MM.1S (cell line): ENCODE data around the gene LCN10.
"Not testable (repeated sequence)": the region's sequence is repeated elsewhere in the genome, so short reads cannot be mapped to it uniquely, and the experiment has no call there.

Source experiments
- DNase-seq: peaks from one replicate; pipeline ENCODE4 v3.0.0-alpha.2; 2015
- H2AFZ ChIP-seq: fragments of 300-600 bp; sonication (generic); 2 replicates; pipeline ENCODE4 v1.6.0; 2016; ENCODE audit warnings: antibody characterized with exemption, low read length
- H3F3A ChIP-seq: fragments of 300-600 bp; sonication (generic); 2 replicates; pipeline ENCODE4 v1.6.1; 2016; ENCODE audit warnings: mild to moderate bottlenecking, antibody characterized with exemption, low read length, moderate library complexity, mixed read lengths; ENCODE audit not compliant: insufficient read depth
- H3K27ac ChIP-seq: fragments of 300-600 bp; sonication (generic); 2 replicates; pipeline ENCODE4 v1.5.1; 2016; ENCODE audit warnings: mild to moderate bottlenecking, low read length
- H3K27me3 ChIP-seq: fragments of 300-600 bp; sonication (generic); replicated peaks from 2 replicates; pipeline ENCODE4 v1.6.0; 2016; ENCODE audit warnings: low read length; ENCODE audit not compliant: insufficient read depth
- H3K36me3 ChIP-seq: fragments of 300-600 bp; sonication (generic); replicated peaks from 2 replicates; pipeline ENCODE4 v1.6.1; 2016; ENCODE audit warnings: mild to moderate bottlenecking, low read length, mixed read lengths; ENCODE audit not compliant: insufficient read depth
- H3K4me1 ChIP-seq: fragments of 300-600 bp; sonication (generic); 2 replicates; pipeline ENCODE4 v1.6.1; 2016; ENCODE audit warnings: low read length, mixed read lengths
- H3K4me2 ChIP-seq: fragments of 300-600 bp; sonication (generic); 2 replicates; pipeline ENCODE4 v1.6.0; 2016; ENCODE audit warnings: low read depth, low read length
- H3K4me3 ChIP-seq: fragments of 300-600 bp; sonication (generic); 2 replicates; pipeline ENCODE4 v1.5.1; 2016; ENCODE audit warnings: low read length, mixed read lengths
- H3K79me2 ChIP-seq: fragments of 300-600 bp; sonication (generic); 2 replicates; pipeline ENCODE4 v1.6.1; 2016; ENCODE audit warnings: mixed run types, low read length, mixed read lengths
- H3K9ac ChIP-seq: fragments of 300-600 bp; sonication (generic); 2 replicates; pipeline ENCODE4 v1.6.1; 2016; ENCODE audit warnings: low read length, mixed read lengths
- H3K9me2 ChIP-seq: fragments of 300-600 bp; sonication (generic); replicated peaks from 2 replicates; pipeline ENCODE4 v1.6.1; 2016; ENCODE audit warnings: mild to moderate bottlenecking, low read length, mixed read lengths; ENCODE audit not compliant: insufficient read depth
- H3K9me3 ChIP-seq: fragments of 300-600 bp; sonication (generic); replicated peaks from 2 replicates; pipeline ENCODE4 v1.6.1; 2016; ENCODE audit warnings: mild to moderate bottlenecking, low read length, mixed read lengths; ENCODE audit not compliant: insufficient read depth
- H4K20me1 ChIP-seq: fragments of 300-600 bp; sonication (generic); 2 replicates; pipeline ENCODE4 v1.6.1; 2016; ENCODE audit warnings: mild to moderate bottlenecking, low read length, moderate library complexity, mixed read lengths; ENCODE audit not compliant: insufficient read depth
- EZH2 ChIP-seq: fragments of 300-600 bp; sonication (generic); optimal IDR thresholded peaks from 2 replicates; pipeline ENCODE3; 2017; ENCODE audit warnings: low read depth, mild to moderate bottlenecking, antibody characterized with exemption, low read length, mixed read lengths
- EZH2phosphoT487 ChIP-seq: fragments of 300-600 bp; sonication (generic); IDR thresholded peaks from 2 replicates; pipeline ENCODE4 v1.6.1; 2018; ENCODE audit warnings: antibody characterized with exemption, low read length
- TF ChIP-seq, protein P1 (sequence below): fragments of 300-600 bp; sonication (generic); IDR thresholded peaks from 2 replicates; pipeline ENCODE4 v1.5.1; 2016; ENCODE audit warnings: antibody characterized with exemption, low read length, mixed read lengths

Gene LCN10

GRCh38 chr9:136789523-136789937 is 46.8 kb upstream of the LCN10 start:
- Histone ChIP-seq H3K79me2 (peaks cover 18% of the 10 kb centered on the region), H3K4me2 (no peak overlapping the region), H3K4me1 (peaks cover 11% of the 10 kb centered on the region; the same call in 1 of the 2 replicates), H2AFZ (no peak overlapping the region), H3K27ac (no peak overlapping the region), H3K27me3 (peaks cover 15% of the 10 kb centered on the region), H3K4me3 (no peak overlapping the region), H3K9ac (no peak overlapping the region), H4K20me1 (no peaks in the 10 kb centered on the region), H3K9me2 (no peaks in the 10 kb centered on the region), H3F3A (peaks cover 6% of the 10 kb centered on the region; the same call in 1 of the 2 replicates), H3K9me3 (no peaks in the 10 kb centered on the region), H3K36me3 (no peaks in the 10 kb centered on the region)
- no peak for DNase-seq
- TF ChIP-seq, protein P1, sequence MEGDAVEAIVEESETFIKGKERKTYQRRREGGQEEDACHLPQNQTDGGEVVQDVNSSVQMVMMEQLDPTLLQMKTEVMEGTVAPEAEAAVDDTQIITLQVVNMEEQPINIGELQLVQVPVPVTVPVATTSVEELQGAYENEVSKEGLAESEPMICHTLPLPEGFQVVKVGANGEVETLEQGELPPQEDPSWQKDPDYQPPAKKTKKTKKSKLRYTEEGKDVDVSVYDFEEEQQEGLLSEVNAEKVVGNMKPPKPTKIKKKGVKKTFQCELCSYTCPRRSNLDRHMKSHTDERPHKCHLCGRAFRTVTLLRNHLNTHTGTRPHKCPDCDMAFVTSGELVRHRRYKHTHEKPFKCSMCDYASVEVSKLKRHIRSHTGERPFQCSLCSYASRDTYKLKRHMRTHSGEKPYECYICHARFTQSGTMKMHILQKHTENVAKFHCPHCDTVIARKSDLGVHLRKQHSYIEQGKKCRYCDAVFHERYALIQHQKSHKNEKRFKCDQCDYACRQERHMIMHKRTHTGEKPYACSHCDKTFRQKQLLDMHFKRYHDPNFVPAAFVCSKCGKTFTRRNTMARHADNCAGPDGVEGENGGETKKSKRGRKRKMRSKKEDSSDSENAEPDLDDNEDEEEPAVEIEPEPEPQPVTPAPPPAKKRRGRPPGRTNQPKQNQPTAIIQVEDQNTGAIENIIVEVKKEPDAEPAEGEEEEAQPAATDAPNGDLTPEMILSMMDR = no peak
- no peak for TF ChIP-seq EZH2
- TF ChIP-seq EZH2phosphoT487 = no peak

DNA sequence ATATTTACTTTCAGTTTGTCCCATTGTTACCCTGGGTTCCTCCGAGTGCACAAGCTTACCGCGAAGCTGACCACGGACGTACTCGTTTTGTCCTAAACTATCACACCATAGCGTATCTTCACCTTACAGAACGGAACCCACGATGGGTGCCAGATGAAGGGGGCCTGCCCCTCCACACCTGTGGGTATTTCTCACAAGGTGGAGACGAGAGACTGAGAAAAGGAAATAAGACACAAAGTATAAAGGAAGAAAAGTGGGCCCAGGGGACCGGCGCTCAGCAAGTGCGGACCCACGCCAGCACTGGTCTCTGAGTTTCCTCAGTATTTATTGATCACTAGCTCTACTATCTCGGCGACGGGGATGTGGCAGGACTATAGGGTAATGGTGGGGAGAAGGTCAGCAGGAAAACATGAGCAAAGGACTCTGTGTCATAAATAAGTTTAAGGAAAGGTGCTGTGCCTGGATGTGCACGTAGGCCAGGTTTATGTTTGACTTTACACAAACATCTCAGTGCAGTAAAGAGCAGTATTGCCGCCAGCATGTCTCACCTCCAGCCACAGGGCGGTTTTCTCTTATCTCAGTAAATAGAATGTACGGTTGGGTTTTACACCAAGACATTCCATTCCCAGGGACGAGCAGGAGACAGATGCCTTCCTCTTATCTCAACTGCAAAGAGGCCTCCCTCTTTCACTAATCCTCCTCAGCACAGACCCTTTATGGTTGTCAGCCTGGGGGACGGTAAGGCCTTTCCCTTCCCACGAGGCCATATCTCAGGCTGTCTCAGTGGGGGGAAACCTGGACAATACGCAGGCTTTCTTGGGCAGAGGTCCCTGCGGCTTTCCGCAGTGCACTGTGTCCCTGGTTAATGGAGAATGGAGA is 46.1 kb upstream of the LCN10 start:
- Histone ChIP-seq H3K4me3 (0 out of 2 replicates have a peak overlapping the region, but pooled peaks have one; percentile 2), H3K4me2 (0 out of 2 replicates have a peak overlapping the region, but pooled peaks have one; percentile 40), H3K79me2 (peaks cover 18% of the 10 kb centered on the region), H3K4me1 (peaks cover 11% of the 10 kb centered on the region; the same call in 1 of the 2 replicates), H3K27me3 (peaks cover 15% of the 10 kb centered on the region)
- H4K20me1 ChIP-seq, H2AFZ ChIP-seq, H3K36me3 ChIP-seq, DNase-seq, H3F3A ChIP-seq, H3K27ac ChIP-seq, H3K9me3 ChIP-seq, H3K9me2 ChIP-seq, H3K9ac ChIP-seq: not testable (repeated sequence)

DNA sequence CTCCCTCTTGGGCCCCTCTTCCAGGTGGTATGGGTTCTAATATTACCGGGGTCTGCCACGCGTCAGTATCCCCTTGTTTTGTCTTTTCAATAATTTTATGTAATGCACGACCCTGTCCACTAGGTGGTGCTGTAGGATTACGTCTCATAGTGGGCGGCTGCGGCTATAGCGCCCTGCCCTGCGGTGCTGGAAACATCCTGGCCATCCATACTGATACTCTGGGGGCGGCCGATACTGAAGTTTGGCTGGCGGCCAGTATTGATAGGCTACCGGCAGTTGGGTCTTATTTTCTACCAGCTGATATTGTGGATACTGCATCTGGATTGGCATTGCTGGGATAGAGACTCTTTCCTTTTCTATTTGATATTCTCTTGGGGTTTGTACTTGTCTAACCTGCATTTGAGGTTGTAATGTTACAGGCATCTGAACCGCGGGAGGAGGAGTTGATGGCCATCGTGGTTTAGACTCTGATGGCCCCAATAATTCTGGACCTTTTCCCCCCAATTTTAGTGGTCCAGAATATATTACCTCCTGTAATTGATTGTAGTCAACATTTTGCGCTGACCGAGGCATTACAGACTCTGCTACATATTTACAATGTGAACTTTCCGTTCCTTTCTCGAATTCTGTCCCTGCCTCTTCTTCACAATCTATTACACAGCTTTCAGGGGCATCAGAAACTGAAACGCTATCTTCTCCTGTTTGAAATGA is 45.1 kb upstream of the LCN10 start:
- Histone ChIP-seq H3K9ac (no peak overlapping the region), H3K27ac (no peak overlapping the region), H3K4me3 (peak overlapping the region; percentile 18; the same call in 1 of the 2 replicates), H4K20me1 (no peaks in the 10 kb centered on the region), H3K9me3 (no peaks in the 10 kb centered on the region), H3K36me3 (no peaks in the 10 kb centered on the region), H2AFZ (no peak overlapping the region), H3K4me2 (peak overlapping the region; percentile 40), H3K4me1 (peaks cover 11% of the 10 kb centered on the region; the same call in 1 of the 2 replicates), H3K9me2 (no peaks in the 10 kb centered on the region), H3K27me3 (peaks cover 17% of the 10 kb centered on the region), H3K79me2 (peaks cover 12% of the 10 kb centered on the region), H3F3A (peaks cover 6% of the 10 kb centered on the region; the same call in 1 of the 2 replicates)
- DNase-seq = peak; percentile 72
- no peak for TF ChIP-seq EZH2
- TF ChIP-seq, protein P1 = peak; percentile 81

DNA sequence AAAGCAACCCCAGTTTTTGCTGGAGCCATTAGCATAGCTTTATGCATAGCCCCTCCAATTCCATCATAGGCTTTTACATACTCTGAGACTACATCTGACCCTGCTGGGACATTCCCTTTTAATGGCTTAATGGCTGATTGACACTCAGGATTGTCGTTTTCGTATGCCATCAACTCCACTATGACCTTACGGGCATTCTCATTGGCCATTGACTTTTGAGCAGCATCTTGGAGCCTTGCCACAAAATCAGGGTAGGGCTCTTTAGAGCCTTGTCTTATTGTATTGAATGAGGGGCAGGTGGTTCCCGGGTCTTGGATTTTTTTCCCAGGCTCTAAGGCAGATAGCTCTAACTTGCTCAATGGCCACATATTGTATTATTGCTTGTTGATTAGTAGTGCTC is 44.2 kb upstream of the LCN10 start:
- not testable (repeated sequence) for H3K79me2 ChIP-seq, H3K27ac ChIP-seq, H3K4me1 ChIP-seq, H3F3A ChIP-seq, H3K36me3 ChIP-seq, H3K4me3 ChIP-seq, H2AFZ ChIP-seq, DNase-seq, H3K9me2 ChIP-seq, H3K9ac ChIP-seq, H3K4me2 ChIP-seq, H4K20me1 ChIP-seq, H3K9me3 ChIP-seq
- H3K27me3 ChIP-seq = peaks cover 26% of the 10 kb centered on the region
